NCI-H146 treated with DMSO at 0.1 percent for 48 hours (cell line): ENCODE data around the gene PCDHB16.
"Not testable (repeated sequence)": the region's sequence is repeated elsewhere in the genome, so short reads cannot be mapped to it uniquely, and the experiment has no call there.

Source experiments
- DNase-seq: peaks from one replicate; lab custom pipeline; 2025; ENCODE audit not compliant: unreplicated experiment; lab: John Stamatoyannopoulos, UW

PCDHB16 gene

GRCh38 chr5:141182248-141182647 lies at the start of gene PCDHB16:
Gene PCDHB16, plus strand, starts transcription at chr5:141182387. Its CDS starts 173 bp downstream, at chr5:141182560.
- no peak for DNase-seq

GRCh38 chr5:141135030-141135717 lies 47.0 kb upstream of the PCDHB16 start, which contains the start of gene PCDHB5:
Gene PCDHB5, plus strand, starts transcription at chr5:141135206. Its CDS starts 229 bp downstream, at chr5:141135435.
- DNase-seq = peak; percentile 32

DNA sequence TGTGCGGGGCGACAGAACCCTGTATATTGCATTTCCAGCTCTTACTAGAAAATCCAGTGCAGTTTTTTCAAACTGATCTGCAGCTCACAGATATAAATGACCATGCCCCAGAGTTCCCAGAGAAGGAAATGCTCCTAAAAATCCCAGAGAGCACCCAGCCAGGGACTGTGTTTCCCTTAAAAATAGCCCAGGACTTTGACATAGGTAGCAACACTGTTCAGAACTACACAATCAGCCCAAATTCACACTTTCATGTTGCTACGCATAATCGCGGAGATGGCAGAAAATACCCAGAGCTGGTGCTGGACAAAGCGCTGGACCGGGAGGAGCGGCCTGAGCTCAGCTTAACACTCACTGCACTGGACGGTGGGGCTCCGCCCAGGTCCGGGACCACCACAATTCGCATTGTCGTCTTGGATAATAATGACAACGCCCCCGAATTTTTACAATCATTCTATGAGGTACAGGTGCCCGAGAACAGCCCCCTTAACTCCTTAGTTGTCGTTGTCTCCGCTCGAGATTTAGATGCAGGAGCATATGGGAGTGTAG lies 46.4 kb upstream of the PCDHB16 start:
- DNase-seq = no peak

DNA sequence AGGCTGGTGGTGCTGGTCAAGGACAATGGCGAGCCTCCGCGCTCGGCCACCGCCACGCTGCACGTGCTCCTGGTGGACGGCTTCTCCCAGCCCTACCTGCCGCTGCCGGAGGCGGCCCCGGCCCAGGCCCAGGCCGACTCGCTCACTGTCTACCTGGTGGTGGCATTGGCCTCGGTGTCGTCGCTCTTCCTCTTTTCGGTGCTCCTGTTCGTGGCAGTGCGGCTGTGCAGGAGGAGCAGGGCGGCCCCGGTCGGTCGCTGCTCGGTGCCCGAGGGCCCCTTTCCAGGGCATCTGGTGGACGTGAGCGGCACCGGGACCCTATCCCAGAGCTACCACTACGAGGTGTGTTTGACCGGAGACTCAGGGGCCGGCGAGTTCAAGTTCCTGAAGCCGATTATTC lies 44.8 kb upstream of the PCDHB16 start:
- not testable (repeated sequence) for DNase-seq

DNA sequence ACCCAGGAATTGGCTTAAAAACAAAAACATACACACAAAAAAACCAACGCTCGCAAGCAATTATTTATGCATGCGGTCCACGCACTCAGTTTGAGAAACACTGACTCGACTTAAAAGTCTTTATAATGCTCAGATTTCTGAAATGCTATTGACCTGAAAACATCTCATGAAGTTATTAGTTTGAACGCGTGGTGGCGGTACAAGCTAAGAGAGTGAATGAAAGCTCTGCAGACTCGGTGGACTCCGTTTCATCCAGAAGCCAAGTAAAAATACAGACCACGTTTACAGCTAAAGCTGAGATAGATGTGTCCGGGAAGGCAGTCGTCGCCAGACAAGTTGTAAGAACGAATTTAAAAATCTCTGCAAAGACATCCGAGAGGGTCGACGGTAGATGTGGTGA lies 32.4 kb upstream of the PCDHB16 start, which contains the start of gene PCDHB6:
Gene PCDHB6, plus strand, starts transcription at position 246 of the 400 bp plus-strand sequence. CDS start 201 bp downstream, outside the sequence.
- DNase-seq = no peak

GRCh38 chr5:141150224-141150992 lies 31.8 kb upstream of the PCDHB16 start:
- no peak for DNase-seq

DNA sequence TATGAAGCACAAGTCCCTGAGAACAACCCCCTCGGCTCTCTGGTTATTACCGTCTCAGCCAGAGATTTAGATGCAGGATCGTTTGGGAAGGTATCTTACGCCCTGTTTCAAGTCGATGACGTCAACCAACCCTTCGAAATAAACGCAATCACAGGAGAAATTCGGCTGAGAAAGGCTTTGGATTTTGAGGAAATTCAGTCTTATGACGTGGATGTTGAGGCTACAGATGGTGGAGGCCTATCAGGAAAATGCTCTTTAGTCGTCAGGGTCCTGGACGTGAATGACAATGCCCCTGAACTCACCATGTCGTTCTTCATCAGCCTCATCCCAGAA lies 31.2 kb upstream of the PCDHB16 start:
- no peak for DNase-seq

DNA sequence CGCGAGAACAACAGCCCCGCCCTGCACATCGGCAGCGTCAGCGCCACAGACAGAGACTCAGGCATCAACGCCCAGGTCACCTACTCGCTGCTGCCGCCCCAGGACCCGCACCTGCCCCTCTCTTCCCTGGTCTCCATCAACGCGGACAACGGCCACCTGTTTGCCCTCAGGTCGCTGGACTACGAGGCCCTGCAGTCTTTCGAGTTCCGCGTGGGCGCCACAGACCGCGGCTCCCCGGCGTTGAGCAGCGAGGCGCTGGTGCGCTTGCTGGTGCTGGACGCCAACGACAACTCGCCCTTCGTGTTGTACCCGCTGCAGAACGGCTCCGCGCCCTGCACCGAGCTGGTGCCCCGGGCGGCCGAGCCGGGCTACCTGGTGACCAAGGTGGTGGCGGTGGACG lies 30.6 kb upstream of the PCDHB16 start:
- not testable (repeated sequence) for DNase-seq

DNA sequence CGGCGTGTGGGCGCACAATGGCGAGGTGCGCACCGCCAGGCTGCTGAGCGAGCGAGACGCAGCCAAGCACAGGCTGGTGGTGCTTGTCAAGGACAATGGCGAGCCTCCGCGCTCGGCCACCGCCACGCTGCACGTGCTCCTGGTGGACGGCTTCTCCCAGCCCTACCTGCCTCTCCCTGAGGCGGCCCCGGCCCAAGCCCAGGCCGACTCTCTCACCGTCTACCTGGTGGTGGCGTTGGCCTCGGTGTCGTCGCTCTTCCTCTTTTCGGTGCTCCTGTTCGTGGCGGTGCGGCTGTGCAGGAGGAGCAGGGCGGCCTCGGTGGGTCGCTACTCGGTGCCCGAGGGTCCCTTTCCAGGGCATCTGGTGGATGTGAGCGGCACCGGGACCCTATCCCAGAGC lies 30.1 kb upstream of the PCDHB16 start:
- DNase-seq = not testable (repeated sequence)

- DNase-seq = no peak
Measured at GRCh38 chr5:141155540-141156374, 26.4 kb upstream of the PCDHB16 start.

- DNase-seq = not testable (repeated sequence)
Measured at GRCh38 chr5:141157356-141157755, 24.8 kb upstream of the PCDHB16 start.

GRCh38 chr5:141157901-141158300 lies 24.3 kb upstream of the PCDHB16 start:
- not testable (repeated sequence) for DNase-seq

DNA sequence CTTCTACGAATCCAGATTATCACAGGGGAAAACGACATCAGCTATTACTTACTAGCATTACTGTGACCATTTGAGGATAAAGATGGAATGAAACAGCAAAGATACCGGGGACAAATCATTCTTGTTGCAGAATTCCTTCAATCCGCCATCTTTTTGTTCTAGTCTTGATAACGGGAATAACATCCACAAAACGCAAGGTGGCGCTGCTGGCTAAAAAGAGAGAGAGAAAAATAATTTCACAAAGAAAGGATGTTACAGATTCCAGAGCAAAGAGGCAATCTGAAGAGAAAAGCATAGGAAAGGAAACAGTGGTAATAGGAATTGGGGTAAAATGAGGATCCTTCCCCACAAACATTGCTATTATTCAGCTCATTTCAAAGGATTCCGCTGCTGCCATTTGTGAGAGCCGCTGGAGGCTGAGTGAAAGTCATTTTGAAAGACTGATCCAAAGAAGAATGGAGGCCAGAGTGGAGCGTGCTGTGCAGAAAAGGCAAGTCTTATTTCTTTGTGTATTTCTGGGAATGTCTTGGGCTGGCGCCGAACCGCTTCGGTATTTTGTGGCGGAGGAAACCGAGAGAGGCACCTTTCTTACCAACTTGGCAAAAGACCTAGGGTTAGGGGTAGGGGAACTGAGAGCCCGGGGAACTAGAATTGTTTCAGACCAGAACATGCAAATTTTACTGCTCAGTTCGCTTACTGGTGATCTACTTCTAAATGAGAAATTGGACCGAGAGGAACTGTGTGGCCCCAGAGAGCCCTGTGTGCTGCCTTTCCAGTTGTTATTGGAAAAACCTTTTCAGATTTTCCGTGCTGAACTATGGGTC lies 9.6 kb upstream of the PCDHB16 start, which contains the start of gene PCDHB7:
Gene PCDHB7, plus strand, starts transcription at position 264 of the 824 bp plus-strand sequence. Its CDS starts 192 bp downstream, at position 456.
- no peak for DNase-seq

DNA sequence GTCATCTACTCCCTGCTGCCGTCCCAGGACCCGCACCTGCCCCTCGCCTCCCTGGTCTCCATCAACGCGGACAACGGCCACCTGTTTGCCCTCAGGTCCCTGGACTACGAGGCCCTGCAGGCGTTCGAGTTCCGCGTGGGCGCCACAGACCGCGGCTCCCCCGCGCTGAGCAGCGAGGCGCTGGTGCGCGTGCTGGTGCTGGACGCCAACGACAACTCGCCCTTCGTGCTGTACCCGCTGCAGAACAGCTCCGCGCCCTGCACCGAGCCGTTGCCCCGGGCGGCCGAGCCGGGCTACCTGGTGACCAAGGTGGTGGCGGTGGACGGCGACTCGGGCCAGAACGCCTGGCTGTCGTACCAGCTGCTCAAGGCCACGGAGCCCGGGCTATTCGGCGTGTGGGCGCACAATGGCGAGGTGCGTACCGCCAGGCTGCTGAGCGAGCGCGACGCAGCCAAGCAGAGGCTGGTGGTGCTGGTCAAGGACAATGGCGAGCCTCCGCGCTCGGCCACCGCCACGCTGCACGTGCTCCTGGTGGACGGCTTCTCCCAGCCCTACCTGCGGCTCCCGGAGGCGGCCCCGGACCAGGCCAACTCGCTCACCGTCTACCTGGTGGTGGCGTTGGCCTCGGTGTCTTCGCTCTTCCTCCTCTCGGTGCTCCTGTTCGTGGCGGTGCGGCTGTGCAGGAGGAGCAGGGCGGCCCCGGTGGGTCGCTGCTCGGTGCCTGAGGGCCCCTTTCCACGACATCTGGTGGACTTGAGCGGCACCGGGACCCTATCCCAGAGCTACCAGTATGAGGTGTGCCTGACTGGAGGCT lies 7.7 kb upstream of the PCDHB16 start:
- DNase-seq = not testable (repeated sequence)

GRCh38 chr5:141175933-141176332 lies 6.3 kb upstream of the PCDHB16 start:
- DNase-seq = no peak

DNA sequence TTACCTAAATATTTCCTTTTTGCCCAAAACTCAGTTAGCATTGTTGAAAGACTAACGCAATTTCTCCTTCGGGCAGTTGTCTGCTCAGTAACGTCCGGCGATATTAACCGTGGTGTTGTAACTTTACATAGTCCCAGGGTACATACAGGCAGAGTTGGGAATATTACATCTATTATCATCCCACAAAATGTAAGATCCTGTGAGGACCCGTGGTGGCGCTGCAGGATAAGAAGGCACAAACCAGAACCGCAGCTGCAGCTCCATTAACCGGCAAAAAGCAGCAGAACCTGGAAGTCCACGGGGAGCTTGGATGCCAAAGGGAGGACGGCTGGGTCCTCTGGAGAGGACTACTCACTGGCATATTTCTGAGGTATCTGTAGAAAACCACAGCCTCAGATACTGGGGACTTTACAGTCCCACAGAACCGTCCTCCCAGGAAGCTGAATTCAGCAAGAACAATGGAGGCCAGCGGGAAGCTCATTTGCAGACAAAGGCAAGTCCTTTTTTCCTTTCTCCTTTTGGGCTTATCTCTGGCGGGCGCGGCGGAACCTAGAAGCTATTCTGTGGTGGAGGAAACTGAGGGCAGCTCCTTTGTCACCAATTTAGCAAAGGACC lies 4.5 kb upstream of the PCDHB16 start, which contains the start of gene PCDHB8:
Gene PCDHB8, plus strand, starts transcription at position 214 of the 615 bp plus-strand sequence. Its CDS starts 245 bp downstream, at position 459.
- peak; percentile 38 for DNase-seq

GRCh38 chr5:141179371-141179770 lies 2.8 kb upstream of the PCDHB16 start:
- not testable (repeated sequence) for DNase-seq

- not testable (repeated sequence) for DNase-seq
Measured at GRCh38 chr5:141179876-141180275, 2.3 kb upstream of the PCDHB16 start.

- no peak for DNase-seq
Measured at GRCh38 chr5:141180313-141180712, 1.9 kb upstream of the PCDHB16 start.
